Stimulated activated CD4-positive, alpha-beta T cell treated with anti-CD3 and anti-CD28 coated beads, Interleukin-15, amount 100 ng/mL, for 48 hours (primary cell): ENCODE measurements around the gene SHB.

Experiments
- DNase-seq, 2 donors: peaks; one replicate each; pipeline ENCODE4 v3.0.0-alpha.2; 2020; ENCODE audit warnings: low read depth in 2 of 2

SHB gene

DNA sequence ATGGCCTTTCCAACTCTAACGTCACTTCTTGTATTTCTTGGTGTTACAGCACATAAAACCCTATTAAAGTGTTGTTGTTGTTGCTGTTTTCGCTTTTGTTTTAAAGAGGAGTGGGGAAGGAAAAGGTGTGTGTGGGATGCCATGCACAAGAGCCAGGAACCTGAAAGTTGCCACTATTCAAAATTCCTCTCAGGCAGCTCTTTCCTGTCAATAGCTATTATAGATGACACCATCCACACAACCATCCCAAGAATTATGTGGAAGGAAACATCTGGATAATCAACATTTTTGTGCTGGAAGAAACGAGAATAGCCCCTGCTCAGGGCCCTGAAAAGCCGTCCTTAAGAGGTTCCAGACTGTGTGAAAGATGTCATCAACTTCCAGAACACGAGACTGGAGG is 79.3 kb downstream of the SHB start:
- no peak for DNase-seq

DNA sequence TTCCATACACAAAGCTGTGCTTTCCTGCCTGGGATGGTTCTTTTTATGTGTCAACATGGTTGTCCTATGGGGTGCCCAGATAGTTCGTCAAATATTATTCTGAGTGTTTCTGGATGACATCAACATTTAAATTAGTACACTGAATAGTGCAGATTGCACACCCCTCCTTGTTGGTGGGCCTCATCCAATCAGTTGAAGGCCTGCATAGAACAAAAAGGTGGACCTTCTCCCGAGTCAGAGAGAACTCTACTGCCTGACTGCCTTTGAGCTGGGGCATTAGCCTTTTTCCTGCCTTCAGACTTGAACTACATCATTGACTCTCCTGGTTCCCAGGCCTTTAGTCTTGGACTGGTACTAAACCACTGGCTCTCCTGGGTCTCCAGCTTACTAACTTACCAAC is 80.4 kb downstream of the SHB start:
- no peak for DNase-seq

DNA sequence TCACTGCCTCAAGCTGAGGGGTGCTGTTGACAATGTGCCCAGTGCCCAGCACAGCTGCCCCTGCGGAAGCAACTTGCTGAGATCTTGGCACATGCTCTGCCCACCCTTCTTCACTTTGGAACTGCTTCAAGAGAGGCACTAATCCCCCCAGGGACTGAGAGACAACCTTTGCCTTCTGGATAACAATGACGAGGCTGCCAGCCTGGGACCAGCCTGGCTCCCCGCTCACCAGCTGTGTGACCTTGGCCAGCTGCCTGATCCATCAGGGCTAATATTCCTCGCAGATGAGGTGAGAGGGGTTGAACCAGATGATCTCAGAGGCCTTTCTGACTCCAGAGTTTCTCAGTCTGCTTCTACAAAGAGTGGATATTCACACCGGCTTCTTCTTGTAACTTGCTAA is 81.0 kb downstream of the SHB start:
- DNase-seq = no peak

DNA sequence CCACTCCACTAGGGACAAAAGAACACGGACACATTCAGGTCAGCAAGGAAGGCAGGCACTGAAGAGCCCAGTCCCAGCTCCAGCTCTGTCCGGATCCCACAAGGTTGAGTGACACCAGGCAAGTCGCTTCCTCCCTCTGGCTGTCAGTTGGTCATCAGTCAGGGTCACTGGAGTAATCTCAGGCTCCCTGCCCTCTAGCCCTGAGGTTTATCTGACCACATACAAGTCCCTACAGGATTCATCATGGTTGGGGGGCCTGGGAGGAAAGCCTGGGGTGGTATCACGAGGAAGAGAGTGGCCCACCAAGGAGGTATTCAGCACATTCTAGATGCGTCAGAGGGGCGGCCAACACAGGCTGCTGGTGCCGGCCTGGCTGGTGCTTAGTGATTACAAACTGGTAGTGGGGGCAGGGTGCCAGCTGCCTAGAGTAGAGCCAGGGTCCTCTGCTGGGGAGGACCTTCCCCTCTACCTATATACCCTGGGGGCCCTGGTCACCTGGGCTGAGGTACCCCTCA is 81.5 kb downstream of the SHB start:
- DNase-seq = no peak

- DNase-seq = no peak
Observed at GRCh38 chr9:37986771-37987258, 82.2 kb downstream of the SHB start.

GRCh38 chr9:37986001-37986400 is 83.0 kb downstream of the SHB start:
- no peak for DNase-seq

- no peak for DNase-seq
Observed at GRCh38 chr9:37984672-37985611, 84.1 kb downstream of the SHB start.

- DNase-seq = no peak
Observed at GRCh38 chr9:37984278-37984671, 84.8 kb downstream of the SHB start.

DNA sequence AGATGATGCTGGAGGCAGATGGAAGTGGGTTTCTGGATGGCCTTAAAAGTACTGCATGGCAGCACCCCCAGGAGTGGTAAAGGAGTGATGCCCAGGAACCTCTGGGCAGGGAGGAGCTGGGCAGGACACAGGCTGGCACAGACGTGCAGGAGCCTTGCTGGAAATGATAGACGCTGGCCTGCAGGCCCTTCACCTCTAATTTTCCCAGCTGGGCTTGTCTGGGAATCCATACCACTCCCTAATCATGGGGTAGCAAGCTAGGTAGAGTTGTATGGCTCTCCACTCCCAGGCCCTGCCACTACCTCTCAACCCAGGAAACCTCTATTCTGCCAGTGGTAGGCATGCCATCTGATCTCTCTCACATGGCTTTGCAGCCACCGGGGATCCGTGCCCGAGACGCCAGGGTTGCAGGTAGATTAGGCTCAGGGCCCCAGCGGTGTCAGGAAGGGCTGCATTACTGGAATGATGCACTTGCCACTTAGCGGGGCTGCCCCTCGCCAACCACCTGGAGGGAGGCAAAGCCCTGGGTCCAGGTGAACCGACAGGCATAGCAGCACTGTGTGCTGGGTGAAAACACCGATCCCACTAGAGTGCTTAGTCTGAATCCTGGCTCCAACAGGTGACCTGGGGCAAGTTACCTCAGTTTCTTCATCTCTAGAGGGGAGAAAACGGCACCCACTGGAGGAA is 85.5 kb downstream of the SHB start:
- no peak for DNase-seq

GRCh38 chr9:37979844-37980243 is 89.2 kb downstream of the SHB start:
- no peak for DNase-seq

DNA sequence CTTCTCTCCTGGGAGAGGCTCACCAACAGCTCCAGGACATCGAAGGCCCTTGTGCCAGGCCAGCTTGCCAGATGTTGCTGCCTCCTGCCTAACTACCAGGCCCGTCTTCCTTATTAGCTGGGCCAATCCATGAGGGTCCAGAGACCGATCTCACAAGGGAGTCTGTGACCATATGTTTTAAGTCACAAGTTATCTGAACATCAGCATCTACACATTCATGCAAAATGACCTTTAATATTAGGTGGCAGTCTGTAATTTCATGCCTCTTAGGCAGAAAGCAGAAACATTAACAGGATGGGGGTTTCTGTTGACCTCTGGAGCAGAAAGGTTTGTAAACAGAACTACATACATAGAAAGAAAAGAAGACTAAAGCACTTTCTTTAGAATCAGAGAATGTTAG is 90.0 kb downstream of the SHB start:
- DNase-seq = no peak

DNA sequence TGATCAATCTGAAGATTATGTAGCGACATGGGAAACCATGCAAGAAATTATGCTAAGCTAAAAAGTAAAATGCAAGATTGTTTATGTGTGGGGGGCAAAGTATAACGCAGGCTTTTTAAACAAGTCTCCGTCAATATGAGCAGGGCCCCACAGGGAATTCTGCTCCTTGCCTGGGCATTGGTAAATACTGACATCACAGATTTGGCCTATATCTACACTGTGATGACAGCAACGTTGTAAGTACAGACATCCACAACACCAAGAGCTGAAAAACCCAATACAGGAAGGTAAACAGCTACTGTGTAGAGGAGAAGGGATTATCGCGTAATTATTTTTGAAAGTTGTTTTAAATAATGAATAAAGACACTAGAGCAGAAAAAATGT is 90.6 kb downstream of the SHB start:
- no peak for DNase-seq

DNA sequence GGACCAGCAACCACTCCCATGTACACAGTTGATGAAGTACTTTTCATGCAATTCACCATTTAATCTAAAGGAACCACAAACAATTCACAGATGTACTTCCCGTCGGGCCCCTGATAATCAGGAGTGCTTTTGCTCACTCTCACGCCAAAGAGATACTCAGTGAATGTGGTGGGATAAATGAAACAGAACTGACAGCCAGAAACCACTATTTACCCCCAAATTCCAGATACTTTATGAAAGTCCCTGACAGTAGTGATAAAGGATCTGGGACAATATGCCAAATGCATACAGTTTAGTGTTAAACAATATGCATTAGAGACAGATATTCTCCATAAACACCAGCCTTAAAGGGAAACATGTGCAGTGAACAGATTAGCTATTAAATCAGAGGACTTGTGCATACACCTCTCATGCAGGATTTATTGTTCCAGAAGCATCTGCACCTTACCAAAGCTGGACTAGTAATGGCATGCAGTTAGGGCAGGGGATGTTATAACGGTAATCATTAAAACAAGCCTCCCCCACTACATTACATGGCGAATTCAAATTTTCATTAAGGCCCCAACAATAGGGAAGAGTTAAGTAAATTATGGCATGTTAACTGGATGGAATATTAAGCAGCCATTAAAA is 91.1 kb downstream of the SHB start:
- DNase-seq = no peak

DNA sequence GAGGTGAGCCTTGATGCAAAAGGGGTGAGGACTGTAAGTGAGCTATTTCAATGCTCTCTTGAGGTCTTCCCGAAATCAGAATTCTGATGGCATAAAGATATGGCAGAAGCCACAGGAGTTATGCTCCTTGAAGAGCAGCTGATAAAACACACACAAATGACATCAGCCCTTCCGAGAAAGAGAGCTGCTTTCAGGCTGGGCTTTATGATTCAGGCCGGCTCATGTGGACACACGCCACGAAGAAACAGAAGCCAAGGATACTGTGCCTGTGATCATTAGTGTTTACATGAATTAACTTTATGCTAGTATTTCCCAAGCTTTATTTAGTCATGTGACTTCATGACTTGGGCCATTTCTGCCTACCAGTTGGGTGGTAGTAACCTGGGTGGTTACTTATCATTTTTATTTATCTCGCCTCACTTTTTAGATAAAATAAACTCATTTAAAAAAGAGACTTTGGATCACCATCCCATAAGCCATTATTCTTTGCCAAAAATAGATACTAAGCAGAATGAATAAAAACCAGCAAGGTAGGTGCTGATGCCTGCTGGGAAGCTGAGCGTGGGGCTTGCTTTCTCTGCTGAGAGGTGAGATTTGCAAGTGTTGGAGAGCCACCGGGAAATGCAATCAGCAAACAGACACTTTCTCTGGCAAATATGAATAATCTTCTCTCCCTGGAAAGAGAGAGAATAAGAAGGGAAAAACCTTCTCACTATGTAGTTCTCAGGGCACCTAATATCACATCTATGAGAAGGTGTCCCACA is 92.1 kb downstream of the SHB start:
- DNase-seq = no peak

DNA sequence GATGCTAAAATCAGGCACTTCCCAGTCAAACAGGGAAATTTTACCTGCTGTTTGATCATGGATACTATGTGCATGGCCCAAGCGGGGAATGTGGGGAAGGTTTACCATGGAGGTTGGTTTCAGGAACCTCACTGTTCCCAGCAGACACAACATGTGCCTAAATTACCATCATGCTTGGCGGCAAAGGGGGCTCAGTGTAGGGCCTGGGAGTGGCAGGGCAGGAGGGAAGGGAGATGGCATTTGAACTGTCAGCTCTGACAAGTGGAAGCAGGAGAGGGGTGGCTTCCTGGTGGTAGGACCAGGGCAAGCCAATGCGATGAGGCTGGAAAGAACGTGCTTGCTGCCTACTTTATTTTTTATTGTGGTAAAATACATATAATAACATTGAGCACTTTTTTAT is 93.4 kb downstream of the SHB start:
- DNase-seq = no peak

- DNase-seq = no peak
Observed at GRCh38 chr9:37974506-37975173, 94.4 kb downstream of the SHB start.

GRCh38 chr9:37972351-37972848 is 96.6 kb downstream of the SHB start:
- no peak for DNase-seq

- no peak for DNase-seq
Observed at GRCh38 chr9:37971691-37972090, 97.3 kb downstream of the SHB start.

DNA sequence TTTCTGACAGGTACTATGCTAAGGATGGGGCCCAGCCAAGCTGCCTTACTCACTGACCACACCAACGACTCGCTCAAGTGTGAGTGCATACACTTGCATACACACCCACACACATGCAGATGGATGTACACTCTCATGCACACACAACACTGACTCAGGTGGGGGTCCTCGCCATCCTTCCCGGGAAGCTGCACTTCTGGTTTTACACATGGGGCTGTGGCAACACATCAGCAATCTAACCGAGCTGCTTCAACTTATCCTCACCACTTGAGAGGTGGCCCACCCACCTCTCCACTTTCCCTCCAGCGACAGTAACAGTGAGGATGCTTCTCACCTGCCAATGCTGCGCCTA is 97.9 kb downstream of the SHB start:
- peak in 1 of 2 donors; percentile 4 for DNase-seq

GRCh38 chr9:37970301-37971107 is 98.5 kb downstream of the SHB start:
- DNase-seq = no peak
